Prostate gland (tissue), 2 donors: ENCODE measurements around the gene EEF1A2. TPM values are rescaled to one million over a fixed set of nuclear protein-coding genes. Genes with fewer than 3 reads are reported as not detected.

Experiments
- DNase-seq: peaks from one replicate; pipeline ENCODE4 v3.0.0-alpha.2; 2019; ENCODE audit warnings: low spot score
- H3K27ac ChIP-seq, 2 donors: fragments of 200-600 bp; sonication (generic); 2 replicates each; pipeline ENCODE4 v1.5.1; 2017 to 2019
- H3K27me3 ChIP-seq: fragments of 200-600 bp; sonication (generic); replicated peaks from 2 replicates; pipeline ENCODE4 v1.5.1; 2019; ENCODE audit not compliant: insufficient read depth
- H3K36me3 ChIP-seq, 2 donors: fragments of 200-600 bp; sonication (generic); 1 replicate in 1 of 2; 2 replicates in 1 of 2; pipeline versions ENCODE4 v1.5.1 to v1.8.1; 2017 to 2019
- H3K4me1 ChIP-seq: fragments of 200-600 bp; sonication (generic); replicated peaks from 2 replicates; pipeline ENCODE4 v1.5.1; 2019
- H3K4me3 ChIP-seq, 2 donors: fragments of 200-600 bp; sonication (generic); 2 replicates each; pipeline ENCODE4 v1.5.1; 2017 to 2019
- H3K9me3 ChIP-seq: fragments of 200-600 bp; sonication (generic); 2 replicates; pipeline ENCODE4 v1.5.1; 2017
- POLR2A ChIP-seq: fragments of 450-650 bp; IDR thresholded peaks from one replicate; pipeline ENCODE4 v1.6.1; 2016; ENCODE audit warnings: antibody characterized with exemption, mild to moderate bottlenecking
- POLR2AphosphoS5 ChIP-seq: sonication (generic); formaldehyde crosslinking; IDR thresholded peaks from one replicate; pipeline ENCODE4 v1.6.1; 2017; ENCODE audit warnings: antibody characterized with exemption
- WGBS: methylation state at CpG from one replicate; pipeline ENCODE4 v1.1.5; 2018; 5-methylcytosine and 5-hydroxymethylcytosine counted together
- intact Hi-C: fragments of 100-400 bp; cut with DNase I; formaldehyde crosslinking; loops from one replicate; pipeline ENCODE4 v1.14.2; 2022
- total RNA-seq, 2 donors: library from RNA; depleted of rRNA; stranded (reverse); fragments of >200 nt; gene quantifications; one replicate each; pipeline ENCODE4 v1.1.0, GENCODE V29; 2016
- TF ChIP-seq, protein P1 (sequence below), 4 experiments: fragments of 200-600 bp in 2 of 4; fragments of 450-650 bp in 2 of 4; sonication (generic) in 2 of 4; IDR thresholded peaks; 1 replicate in 3 of 4; 2 replicates in 1 of 4; pipeline ENCODE4 v1.5.1; 2016 to 2019; ENCODE audit warnings: antibody characterized with exemption in 4 of 4, mild to moderate bottlenecking in 2 of 4, moderate library complexity in 2 of 4

EEF1A2 gene
- total RNA-seq, 2 donors from 2014 or later = 13.4 to 20.9 TPM

GRCh38 chr20:63464289-63464635, 34.6 kb downstream of the EEF1A2 start:
- WGBS = 86% methylated on average over 12 of the region's 12 CpGs
- DNase-seq = no peak
- no peaks in the 10 kb centered on the region for H3K9me3 ChIP-seq
- peaks cover 21% of the 10 kb centered on the region for H3K27me3 ChIP-seq
- no peak overlapping the region for H3K4me3 ChIP-seq
- no peak for TF ChIP-seq POLR2A
- TF ChIP-seq, protein P1, sequence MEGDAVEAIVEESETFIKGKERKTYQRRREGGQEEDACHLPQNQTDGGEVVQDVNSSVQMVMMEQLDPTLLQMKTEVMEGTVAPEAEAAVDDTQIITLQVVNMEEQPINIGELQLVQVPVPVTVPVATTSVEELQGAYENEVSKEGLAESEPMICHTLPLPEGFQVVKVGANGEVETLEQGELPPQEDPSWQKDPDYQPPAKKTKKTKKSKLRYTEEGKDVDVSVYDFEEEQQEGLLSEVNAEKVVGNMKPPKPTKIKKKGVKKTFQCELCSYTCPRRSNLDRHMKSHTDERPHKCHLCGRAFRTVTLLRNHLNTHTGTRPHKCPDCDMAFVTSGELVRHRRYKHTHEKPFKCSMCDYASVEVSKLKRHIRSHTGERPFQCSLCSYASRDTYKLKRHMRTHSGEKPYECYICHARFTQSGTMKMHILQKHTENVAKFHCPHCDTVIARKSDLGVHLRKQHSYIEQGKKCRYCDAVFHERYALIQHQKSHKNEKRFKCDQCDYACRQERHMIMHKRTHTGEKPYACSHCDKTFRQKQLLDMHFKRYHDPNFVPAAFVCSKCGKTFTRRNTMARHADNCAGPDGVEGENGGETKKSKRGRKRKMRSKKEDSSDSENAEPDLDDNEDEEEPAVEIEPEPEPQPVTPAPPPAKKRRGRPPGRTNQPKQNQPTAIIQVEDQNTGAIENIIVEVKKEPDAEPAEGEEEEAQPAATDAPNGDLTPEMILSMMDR (IDR thresholded peaks at IDR 0.05) = no peak
- no peak for TF ChIP-seq POLR2AphosphoS5
- no peaks in the 10 kb centered on the region for H3K36me3 ChIP-seq
- intact Hi-C loops = no loop called here
- H3K4me1 ChIP-seq = no peaks in the 10 kb centered on the region
- H3K27ac ChIP-seq = no peak overlapping the region

DNA sequence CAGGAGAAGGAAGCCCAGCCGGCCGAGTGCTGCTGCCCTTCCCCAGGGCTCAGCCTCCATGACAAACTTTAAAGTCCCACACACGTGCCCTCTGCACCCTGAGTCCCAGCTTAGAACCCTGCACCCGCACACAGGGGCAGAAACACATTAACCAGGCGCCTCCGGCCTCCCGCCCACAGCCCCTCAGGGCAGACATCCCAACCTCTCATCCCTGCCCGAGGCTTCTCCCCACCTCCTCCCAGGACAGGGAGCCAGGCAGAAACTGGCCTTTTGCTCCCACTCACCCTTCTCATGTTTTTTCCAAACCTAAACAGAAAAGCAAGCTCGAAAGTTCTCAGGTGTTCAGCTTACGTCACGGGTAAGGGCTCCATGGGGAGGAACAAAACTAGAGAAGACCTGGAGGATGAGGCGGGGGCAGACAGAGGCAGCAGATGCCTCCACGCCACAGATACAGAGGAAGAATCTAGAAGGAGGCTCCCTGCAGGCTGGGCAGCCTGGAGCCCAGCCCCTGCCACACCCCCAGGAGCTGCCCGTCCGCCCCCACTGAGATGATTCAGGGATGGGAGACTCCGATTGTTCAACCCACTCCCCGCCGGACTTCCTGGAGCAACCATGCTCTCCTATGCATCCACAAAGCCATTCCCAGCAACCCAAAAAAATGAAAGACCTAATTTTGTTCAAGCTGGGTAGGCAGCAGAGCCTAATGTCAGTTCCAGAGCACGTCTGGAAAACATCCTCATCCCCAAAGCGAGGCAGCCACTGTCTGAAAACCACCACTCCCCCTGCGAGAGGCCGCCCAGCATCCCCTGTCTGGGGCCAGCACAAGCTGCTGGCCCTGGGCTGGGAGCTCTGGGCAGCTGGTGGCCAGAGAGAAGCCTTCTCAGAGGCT, 35.2 kb downstream of the EEF1A2 start:
- intact Hi-C loops = no loop called here
- Histone ChIP-seq H3K4me1 (no peaks in the 10 kb centered on the region), H3K4me3 (no peak overlapping the region), H3K27ac (no peak overlapping the region), H3K27me3 (peaks cover 21% of the 10 kb centered on the region), H3K9me3 (no peaks in the 10 kb centered on the region), H3K36me3 (no peaks in the 10 kb centered on the region)
- DNase-seq = no peak
- WGBS = 48% methylated on average over 22 of the region's 22 CpGs
- no peak for TF ChIP-seq POLR2A
- TF ChIP-seq, protein P1 (IDR thresholded peaks at IDR 0.05) = no peak
- TF ChIP-seq POLR2AphosphoS5 = no peak

- H3K36me3 ChIP-seq = no peaks in the 10 kb centered on the region
- no peak overlapping the region for H3K4me3 ChIP-seq
- intact Hi-C loops = no loop called here
- 60% methylated on average over 2 of the region's 2 CpGs for WGBS
- no peak for DNase-seq
- H3K27me3 ChIP-seq = peaks cover 28% of the 10 kb centered on the region
- H3K4me1 ChIP-seq = no peaks in the 10 kb centered on the region
- H3K9me3 ChIP-seq = no peaks in the 10 kb centered on the region
- no peak overlapping the region for H3K27ac ChIP-seq
- TF ChIP-seq, protein P1 (IDR thresholded peaks at IDR 0.05) = no peak
- TF ChIP-seq POLR2AphosphoS5 (no peak), POLR2A (no peak)
These were observed 36.6 kb downstream of the EEF1A2 start for GRCh38 chr20:63462244-63462643.

GRCh38 chr20:63461104-63461763, 37.6 kb downstream of the EEF1A2 start:
- peaks cover 35% of the 10 kb centered on the region for H3K27me3 ChIP-seq
- H3K4me3 ChIP-seq = no peak overlapping the region
- intact Hi-C loops = no loop called here
- TF ChIP-seq, protein P1 (IDR thresholded peaks at IDR 0.05) = no peak
- no peak for TF ChIP-seq POLR2AphosphoS5
- no peak for TF ChIP-seq POLR2A
- no peak overlapping the region for H3K27ac ChIP-seq
- H3K9me3 ChIP-seq = no peaks in the 10 kb centered on the region
- H3K36me3 ChIP-seq = no peaks in the 10 kb centered on the region
- WGBS = 15% methylated on average over 11 of the region's 22 CpGs
- H3K4me1 ChIP-seq = no peaks in the 10 kb centered on the region
- DNase-seq = no peak

- intact Hi-C loops = no loop called here
- H3K9me3 ChIP-seq = no peaks in the 10 kb centered on the region
- no peaks in the 10 kb centered on the region for H3K36me3 ChIP-seq
- TF ChIP-seq, protein P1 (IDR thresholded peaks at IDR 0.05) = no peak
- TF ChIP-seq POLR2AphosphoS5 = no peak
- no peak for TF ChIP-seq POLR2A
- H3K4me3 ChIP-seq = no peak overlapping the region
- DNase-seq = no peak
- no peak overlapping the region for H3K27ac ChIP-seq
- 80% methylated on average over 17 of the region's 17 CpGs for WGBS
- H3K4me1 ChIP-seq = no peaks in the 10 kb centered on the region
- H3K27me3 ChIP-seq = peaks cover 54% of the 10 kb centered on the region
These were observed 39.9 kb downstream of the EEF1A2 start for GRCh38 chr20:63459070-63459380.
